WTC11 (cell line): ENCODE results near the gene MGMT.

Experiments used
- ATF3 ChIP-seq: sonication (generic); formaldehyde crosslinking; conservative IDR thresholded peaks from 2 replicates; pipeline ENCODE4 v1.8.1; 2022; ENCODE audit warnings: mild to moderate bottlenecking, missing genetic modification reagents
- ETV6 ChIP-seq: sonication (generic); formaldehyde crosslinking; IDR thresholded peaks from 2 replicates; pipeline ENCODE4 v1.8.1; 2022; ENCODE audit warnings: mild to moderate bottlenecking, missing genetic modification reagents
- FOXP4 ChIP-seq: sonication (generic); formaldehyde crosslinking; IDR thresholded peaks from 2 replicates; pipeline ENCODE4 v1.8.0; 2022; ENCODE audit warnings: mild to moderate bottlenecking, missing genetic modification reagents
- IRF2 ChIP-seq: sonication (generic); formaldehyde crosslinking; IDR thresholded peaks from 2 replicates; pipeline ENCODE4 v1.8.0; 2022; ENCODE audit warnings: low read depth, missing genetic modification reagents, borderline replicate concordance
- NFATC4 ChIP-seq: fragments of 250-450 bp; sonication (Bioruptor Pico); IDR thresholded peaks from 2 replicates; pipeline ENCODE4 v1.9.0; 2021; ENCODE audit warnings: mild to moderate bottlenecking
- NR2C2 ChIP-seq: sonication (generic); formaldehyde crosslinking; IDR thresholded peaks from 2 replicates; pipeline ENCODE4 v1.8.0; 2022; ENCODE audit warnings: mild to moderate bottlenecking, missing genetic modification reagents
- NR3C1 ChIP-seq: sonication (generic); formaldehyde crosslinking; conservative IDR thresholded peaks from 2 replicates; pipeline ENCODE4 v1.8.1; 2023; ENCODE audit warnings: low read depth, mild to moderate bottlenecking, missing genetic modification reagents
- ZBTB43 ChIP-seq: sonication (generic); formaldehyde crosslinking; IDR thresholded peaks from 2 replicates; pipeline ENCODE4 v1.8.1; 2023; ENCODE audit warnings: mild to moderate bottlenecking, missing genetic modification reagents
- ZNF138 ChIP-seq: sonication (generic); formaldehyde crosslinking; conservative IDR thresholded peaks from 2 replicates; pipeline ENCODE4 v1.8.1; 2022; ENCODE audit warnings: mild to moderate bottlenecking, moderate library complexity, missing genetic modification reagents
- ZNF232 ChIP-seq: sonication (generic); formaldehyde crosslinking; IDR thresholded peaks from 2 replicates; pipeline ENCODE4 v1.8.0; 2022; ENCODE audit warnings: mild to moderate bottlenecking, missing genetic modification reagents
- ZNF281 ChIP-seq: sonication (generic); formaldehyde crosslinking; IDR thresholded peaks from 2 replicates; pipeline ENCODE4 v1.8.0; 2023; ENCODE audit warnings: mild to moderate bottlenecking, missing genetic modification reagents
- TF ChIP-seq, protein P1 (sequence below): fragments of 200-600 bp; IDR thresholded peaks from 2 replicates; pipeline ENCODE4 v1.8.0; 2022; ENCODE audit warnings: antibody characterized with exemption

DNA sequence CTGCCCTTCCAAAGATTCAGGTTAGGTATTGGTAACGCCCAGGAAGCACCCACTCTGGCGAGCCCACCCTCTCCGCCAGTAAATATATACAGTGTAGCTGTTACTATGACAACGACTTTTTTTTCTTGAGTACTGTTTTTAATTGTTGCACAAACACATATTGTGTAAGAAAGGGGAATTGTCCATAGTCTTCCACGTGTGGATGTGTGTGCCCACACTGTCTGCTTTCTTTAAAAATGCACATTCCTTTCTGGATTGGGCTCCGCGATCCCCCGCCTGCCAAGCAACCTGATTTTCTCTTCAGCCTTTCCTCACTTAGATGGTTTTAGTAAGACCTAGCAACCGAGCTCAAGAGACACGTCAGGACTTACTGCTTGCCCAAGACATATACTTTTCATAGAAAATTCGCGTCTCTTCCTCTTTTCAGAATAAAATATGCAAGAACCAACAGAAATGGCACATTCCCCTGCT is 249.2 kb downstream of the MGMT start:
- no peak for TF ChIP-seq ETV6 (CRISPR knock-in tag)
- TF ChIP-seq, protein P1, sequence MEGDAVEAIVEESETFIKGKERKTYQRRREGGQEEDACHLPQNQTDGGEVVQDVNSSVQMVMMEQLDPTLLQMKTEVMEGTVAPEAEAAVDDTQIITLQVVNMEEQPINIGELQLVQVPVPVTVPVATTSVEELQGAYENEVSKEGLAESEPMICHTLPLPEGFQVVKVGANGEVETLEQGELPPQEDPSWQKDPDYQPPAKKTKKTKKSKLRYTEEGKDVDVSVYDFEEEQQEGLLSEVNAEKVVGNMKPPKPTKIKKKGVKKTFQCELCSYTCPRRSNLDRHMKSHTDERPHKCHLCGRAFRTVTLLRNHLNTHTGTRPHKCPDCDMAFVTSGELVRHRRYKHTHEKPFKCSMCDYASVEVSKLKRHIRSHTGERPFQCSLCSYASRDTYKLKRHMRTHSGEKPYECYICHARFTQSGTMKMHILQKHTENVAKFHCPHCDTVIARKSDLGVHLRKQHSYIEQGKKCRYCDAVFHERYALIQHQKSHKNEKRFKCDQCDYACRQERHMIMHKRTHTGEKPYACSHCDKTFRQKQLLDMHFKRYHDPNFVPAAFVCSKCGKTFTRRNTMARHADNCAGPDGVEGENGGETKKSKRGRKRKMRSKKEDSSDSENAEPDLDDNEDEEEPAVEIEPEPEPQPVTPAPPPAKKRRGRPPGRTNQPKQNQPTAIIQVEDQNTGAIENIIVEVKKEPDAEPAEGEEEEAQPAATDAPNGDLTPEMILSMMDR = no peak
- TF ChIP-seq ZNF138 (CRISPR knock-in tag) = no peak
- TF ChIP-seq NFATC4 (CRISPR knock-in tag) = no peak
- TF ChIP-seq ZNF281 (CRISPR knock-in tag) = no peak
- no peak for TF ChIP-seq ZNF232 (CRISPR knock-in tag)
- no peak for TF ChIP-seq FOXP4 (CRISPR knock-in tag)
- no peak for TF ChIP-seq NR3C1 (CRISPR knock-in tag)
- TF ChIP-seq ZBTB43 (CRISPR knock-in tag) = no peak
- TF ChIP-seq ATF3 (CRISPR knock-in tag) = no peak
- no peak for TF ChIP-seq NR2C2 (CRISPR knock-in tag)
- TF ChIP-seq IRF2 = no peak
